Stimulated activated CD8-positive, alpha-beta memory T cell treated with anti-CD3 and anti-CD28 coated beads, Interleukin-12 subunit alpha, Interleukin-12 subunit beta, amount 100 ng/mL, for 4 hours (primary cell): Measurements from ENCODE around the gene GIMAP1.
"Not testable (repeated sequence)": the region's sequence is repeated elsewhere in the genome, so short reads cannot be mapped to it uniquely, and the experiment has no call there.

Experiments used
- DNase-seq: peaks from one replicate; pipeline ENCODE4 v3.0.0-alpha.2; 2020; ENCODE audit warnings: low read depth

Gene GIMAP1

GRCh38 chr7:150716368-150716767, at the start of gene GIMAP1:
GIMAP1 (plus strand) TSS chr7:150716613; CDS start chr7:150719048, 2,435 bp downstream.
- DNase-seq, result no peak

- DNase-seq, result peak; percentile 51
Observed at GRCh38 chr7:150668472-150668911, 47.9 kb upstream of the GIMAP1 start.

- DNase-seq, result no peak
Observed at GRCh38 chr7:150668977-150669376, 47.4 kb upstream of the GIMAP1 start.

- DNase-seq, result not testable (repeated sequence)
Observed at GRCh38 chr7:150671798-150672585, 44.4 kb upstream of the GIMAP1 start.

- no peak for DNase-seq
Observed at GRCh38 chr7:150675714-150676113, 40.7 kb upstream of the GIMAP1 start.

- DNase-seq, result not testable (repeated sequence)
Observed at GRCh38 chr7:150676276-150676675, 40.1 kb upstream of the GIMAP1 start.

GRCh38 chr7:150676854-150677253, 39.6 kb upstream of the GIMAP1 start:
- not testable (repeated sequence) for DNase-seq

GRCh38 chr7:150678601-150679000, 37.8 kb upstream of the GIMAP1 start:
- not testable (repeated sequence) for DNase-seq

- DNase-seq, result not testable (repeated sequence)
Observed at GRCh38 chr7:150680364-150680763, 36.0 kb upstream of the GIMAP1 start.

- no peak for DNase-seq
Observed at GRCh38 chr7:150685219-150686029, 31.0 kb upstream of the GIMAP1 start, which contains the start of gene GIMAP2. GIMAP2 (plus strand) TSS chr7:150685706; CDS start chr7:150687060, 1,354 bp downstream.

- DNase-seq, result no peak
Observed at GRCh38 chr7:150686030-150686631, 30.3 kb upstream of the GIMAP1 start.

GRCh38 chr7:150688630-150689029, 27.8 kb upstream of the GIMAP1 start:
- no peak for DNase-seq

GRCh38 chr7:150695654-150696053, 20.8 kb upstream of the GIMAP1 start:
- DNase-seq, result no peak

GRCh38 chr7:150703209-150703608, 13.2 kb upstream of the GIMAP1 start:
- DNase-seq, result no peak

GRCh38 chr7:150715293-150715692, 1.1 kb upstream of the GIMAP1 start:
- no peak for DNase-seq

GRCh38 chr7:150715738-150716137, 675 bp upstream of the GIMAP1 start:
- no peak for DNase-seq

- no peak for DNase-seq
Observed at GRCh38 chr7:150716939-150717338, 526 bp downstream of the GIMAP1 start.

GRCh38 chr7:150717814-150718420, 1.5 kb downstream of the GIMAP1 start:
- no peak for DNase-seq

GRCh38 chr7:150719436-150719835, 3.0 kb downstream of the GIMAP1 start:
- DNase-seq, result no peak

- no peak for DNase-seq
Observed at GRCh38 chr7:150719960-150720891, 3.8 kb downstream of the GIMAP1 start.

GRCh38 chr7:150721970-150722373, 5.6 kb downstream of the GIMAP1 start:
- DNase-seq, result no peak
